Skeletal muscle tissue (tissue), 4 donors: Measurements from ENCODE around the gene TNFAIP8L3. TPM values are rescaled to one million over a fixed set of nuclear protein-coding genes. Genes with fewer than 3 reads are reported as not detected.
"Not testable (repeated sequence)": the region's sequence is repeated elsewhere in the genome, so short reads cannot be mapped to it uniquely, and the experiment has no call there.

Experiments
- H3K27ac ChIP-seq: one replicate; pipeline ENCODE4 v1.7.0; 2013; ENCODE audit warnings: mild to moderate bottlenecking, low read depth, low read length, inconsistent platforms
- H3K27me3 ChIP-seq, 3 donors: one replicate each; pipeline ENCODE4 v1.7.0; 2013; ENCODE audit warnings: low read length in 3 of 3; ENCODE audit not compliant: control insufficient read depth in 3 of 3, insufficient read depth in 3 of 3
- H3K36me3 ChIP-seq, 3 donors: one replicate each; pipeline ENCODE4 v1.7.0; 2013; ENCODE audit warnings: low read length in 3 of 3; ENCODE audit not compliant: control insufficient read depth in 3 of 3, insufficient read depth in 3 of 3
- H3K4me1 ChIP-seq, 3 donors: one replicate each; pipeline ENCODE4 v1.7.0; 2013; ENCODE audit warnings: low read length in 3 of 3, mild to moderate bottlenecking in 3 of 3; ENCODE audit not compliant: control insufficient read depth in 3 of 3, insufficient read depth in 3 of 3
- H3K4me3 ChIP-seq, 3 donors: one replicate each; pipeline ENCODE4 v1.7.0; 2013; ENCODE audit warnings: low read length in 3 of 3
- H3K9ac ChIP-seq, 3 donors: one replicate each; pipeline ENCODE4 v1.7.0; 2013; ENCODE audit warnings: low read length in 3 of 3, mild to moderate bottlenecking in 3 of 3, moderate library complexity in 2 of 3, low read depth in 1 of 3
- H3K9me3 ChIP-seq, 3 donors: one replicate each; pipeline ENCODE4 v1.7.0; 2013; ENCODE audit warnings: low read length in 3 of 3; ENCODE audit not compliant: control insufficient read depth in 3 of 3
- total RNA-seq: library from RNA; depleted of rRNA; stranded (reverse); fragments of >200 nt; gene quantifications from one replicate; pipeline ENCODE4 v1.2.3, GENCODE V29; 2014
- donor health status: Osteomylitis.

The TNFAIP8L3 gene
- total RNA-seq, result 2.1 TPM

DNA sequence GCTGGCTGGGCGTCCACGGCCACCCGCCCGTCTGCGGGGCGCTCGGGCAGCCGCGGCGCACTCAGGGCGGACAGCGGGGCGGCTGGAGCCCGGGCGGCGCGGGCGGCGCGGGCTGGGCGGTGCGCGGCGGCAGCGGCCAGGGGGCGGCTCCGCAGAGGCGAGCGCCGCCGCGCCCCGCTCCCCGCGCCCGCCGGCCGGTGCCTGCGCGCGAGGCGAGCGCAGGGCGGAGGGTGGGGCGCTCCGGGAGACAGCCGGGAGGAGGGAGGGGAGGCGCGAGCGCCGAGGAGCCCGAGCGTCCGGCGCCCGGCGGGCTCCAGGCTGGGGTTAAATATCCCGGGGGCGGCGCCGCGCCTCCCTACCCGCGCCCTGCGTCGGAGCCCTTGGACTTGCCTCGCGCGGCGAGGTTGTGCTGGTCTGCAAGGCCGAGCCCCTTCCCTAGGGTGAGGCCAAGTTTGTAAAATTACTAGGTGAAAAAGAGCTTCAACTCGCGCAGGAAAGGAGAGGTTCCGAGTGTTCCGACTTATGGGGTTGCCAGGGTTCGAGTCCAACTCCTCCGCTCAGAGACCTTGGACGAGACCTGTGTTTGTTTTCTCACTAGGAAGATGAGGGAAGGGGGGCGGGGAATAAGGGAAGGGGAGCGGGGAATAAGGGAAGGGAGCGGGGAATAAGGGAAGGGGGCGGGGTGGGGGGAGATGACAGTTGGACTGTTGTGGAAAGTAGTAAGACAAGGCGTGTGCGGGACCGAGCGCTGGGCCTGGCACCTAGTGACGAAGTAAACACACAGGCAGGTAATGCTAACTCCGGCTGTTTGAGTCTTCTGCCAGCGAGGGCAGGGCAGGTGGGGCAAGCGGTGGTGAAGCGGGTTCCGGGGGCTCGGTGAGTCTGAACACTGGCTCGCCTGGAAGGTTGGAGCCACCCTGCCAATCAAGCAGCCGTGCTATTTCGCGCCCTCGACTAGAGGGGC lies at the start of gene TNFAIP8L3:
TNFAIP8L3 (minus strand) TSS at position 301 of the 964 bp plus-strand sequence. CDS start 311 bp downstream, outside the sequence.
- H3K27me3 ChIP-seq, result peaks cover 0 to 30% (median 23%) of the 10 kb centered on the region in 3 donors
- peaks cover 2 to 8% (median 6%) of the 10 kb centered on the region in 3 donors for H3K4me1 ChIP-seq
- H3K36me3 ChIP-seq, result no peaks in the 10 kb centered on the region
- H3K9ac ChIP-seq, result peak within 1 kb of the TSS; percentile 34 to 63 (median 40)
- no peaks in the 10 kb centered on the region for H3K9me3 ChIP-seq
- H3K27ac ChIP-seq, result no peak within 1 kb of the TSS
- H3K4me3 ChIP-seq, result peak within 1 kb of the TSS; percentile 58 to 71 (median 70)

DNA sequence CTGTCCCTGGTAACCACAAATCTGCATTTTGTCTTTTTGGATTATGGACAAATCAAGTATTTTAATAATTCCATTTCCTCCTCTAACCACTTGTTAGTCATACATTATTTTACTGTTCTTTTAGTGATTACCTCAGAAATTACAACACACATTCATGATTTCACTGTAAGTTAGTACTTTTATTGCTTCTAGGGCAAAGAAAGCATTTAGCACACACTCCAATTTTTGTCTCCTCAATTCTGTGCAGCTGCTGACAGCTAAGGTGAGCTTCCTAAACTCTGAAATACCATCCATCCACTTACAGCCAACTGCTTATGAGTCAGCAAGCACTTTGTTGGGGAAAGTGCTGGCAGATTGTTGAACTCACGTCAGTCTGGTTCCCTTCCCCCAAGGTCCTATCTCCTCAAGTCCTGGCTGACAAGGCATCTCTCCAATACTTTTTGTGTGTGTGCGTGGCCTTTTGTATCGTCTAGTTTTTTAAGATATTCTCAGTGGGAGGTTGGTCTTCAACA lies 49.4 kb upstream of the TNFAIP8L3 start:
- Histone ChIP-seq H3K27me3 (no peaks in the 10 kb centered on the region), H3K4me1 (no peaks in the 10 kb centered on the region), H3K27ac (no peak overlapping the region), H3K9me3 (peaks cover 0 to 2% (median 0%) of the 10 kb centered on the region in 3 donors), H3K4me3 (no peak overlapping the region), H3K9ac (no peak overlapping the region), H3K36me3 (no peaks in the 10 kb centered on the region)

DNA sequence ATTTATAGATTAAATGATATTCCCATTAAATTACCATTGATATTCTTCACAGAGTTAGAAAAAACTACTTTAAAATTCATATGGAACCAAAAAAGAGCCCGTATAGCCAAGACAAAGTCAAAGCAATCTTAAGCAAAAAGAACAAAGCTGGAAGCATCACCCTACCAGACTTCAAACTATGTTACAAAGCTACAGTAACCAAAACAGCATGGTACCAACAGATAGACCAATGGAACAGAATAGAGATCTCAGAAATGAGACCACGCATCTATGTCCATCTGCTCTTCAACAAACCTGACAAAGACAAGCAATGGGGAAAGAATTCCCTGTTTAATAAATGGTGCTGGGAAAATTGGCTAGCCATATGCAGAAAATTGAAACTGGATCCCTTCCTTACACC lies 45.6 kb upstream of the TNFAIP8L3 start:
- H3K4me1 ChIP-seq, H3K4me3 ChIP-seq, H3K9ac ChIP-seq, H3K36me3 ChIP-seq, H3K27ac ChIP-seq, H3K9me3 ChIP-seq, H3K27me3 ChIP-seq: not testable (repeated sequence)

DNA sequence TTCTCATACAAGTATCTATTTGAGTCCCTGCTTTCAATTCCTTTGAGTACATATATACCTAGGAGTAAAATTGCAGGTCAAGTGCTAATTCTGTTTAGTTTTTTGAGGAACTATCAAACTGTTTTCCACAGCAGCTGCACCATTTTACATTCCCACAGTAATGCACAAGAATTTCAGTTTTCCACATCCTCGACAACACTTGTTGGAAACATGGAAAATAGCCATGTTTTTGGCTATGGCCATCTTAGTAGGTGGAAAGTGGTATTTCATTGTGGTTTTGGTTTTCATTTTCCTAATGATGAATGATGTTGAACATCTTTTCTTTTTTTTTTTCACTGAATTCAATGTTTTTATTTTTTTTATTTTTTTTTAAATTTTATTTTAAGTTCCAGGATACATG lies 44.4 kb upstream of the TNFAIP8L3 start:
- no peaks in the 10 kb centered on the region for H3K4me1 ChIP-seq
- H3K36me3 ChIP-seq, result no peaks in the 10 kb centered on the region
- H3K4me3 ChIP-seq, result no peak overlapping the region
- no peak overlapping the region for H3K9ac ChIP-seq
- H3K27me3 ChIP-seq, result no peaks in the 10 kb centered on the region
- H3K27ac ChIP-seq, result no peak overlapping the region
- peaks cover 0 to 2% (median 0%) of the 10 kb centered on the region in 3 donors for H3K9me3 ChIP-seq

DNA sequence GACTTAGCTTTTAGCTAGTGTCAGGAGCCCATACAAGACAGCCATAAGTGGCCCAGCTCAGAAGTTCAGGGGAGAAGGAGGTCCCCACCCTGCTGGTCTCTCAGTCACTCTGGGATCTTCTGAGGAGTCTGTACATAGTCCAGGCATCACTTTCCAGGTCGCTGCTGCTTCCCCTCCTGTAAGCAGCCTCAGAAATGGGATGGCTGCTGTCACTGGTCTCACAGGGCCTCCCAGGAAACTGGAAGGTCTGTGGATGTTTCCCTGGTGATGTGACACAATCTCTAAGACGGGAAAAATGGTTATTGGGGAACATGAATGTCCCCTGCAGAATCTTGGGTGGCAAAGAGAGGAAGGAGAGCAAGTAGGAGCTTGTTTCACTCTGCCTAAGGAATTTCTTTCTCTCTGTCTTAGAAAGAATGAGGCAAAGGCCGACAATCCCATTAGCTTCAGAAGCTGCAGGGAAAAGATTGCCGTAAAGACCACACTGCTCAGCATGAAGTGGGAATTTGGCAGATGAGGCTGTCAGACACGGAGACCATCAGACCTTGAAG lies 43.2 kb upstream of the TNFAIP8L3 start:
- Histone ChIP-seq H3K27me3 (no peaks in the 10 kb centered on the region), H3K9me3 (peaks cover 0 to 2% (median 0%) of the 10 kb centered on the region in 3 donors), H3K36me3 (no peaks in the 10 kb centered on the region), H3K4me3 (no peak overlapping the region), H3K9ac (no peak overlapping the region), H3K27ac (no peak overlapping the region), H3K4me1 (no peaks in the 10 kb centered on the region)

DNA sequence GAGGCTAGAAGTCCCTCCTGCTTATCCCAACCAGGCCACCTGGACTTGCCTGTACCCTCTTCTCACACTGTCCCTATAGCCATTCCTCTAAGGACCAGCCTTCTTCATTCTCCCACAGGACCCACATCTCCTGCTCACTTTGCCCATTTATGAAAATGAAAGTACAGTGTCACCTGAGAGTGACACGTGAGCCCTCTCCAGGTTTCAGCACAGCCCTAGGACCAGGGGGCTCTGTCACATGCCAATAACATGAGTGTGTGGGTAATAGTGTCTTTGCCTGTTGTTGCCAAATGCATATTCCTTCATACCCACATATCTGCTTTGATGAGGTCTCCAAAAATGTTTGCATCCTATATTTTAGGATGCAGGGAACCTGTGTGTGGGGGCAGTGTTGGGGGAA lies 42.3 kb upstream of the TNFAIP8L3 start:
- no peaks in the 10 kb centered on the region for H3K27me3 ChIP-seq
- no peak overlapping the region for H3K9ac ChIP-seq
- peaks cover 0 to 3% (median 0%) of the 10 kb centered on the region in 3 donors for H3K4me1 ChIP-seq
- H3K36me3 ChIP-seq, result no peaks in the 10 kb centered on the region
- H3K4me3 ChIP-seq, result no peak overlapping the region
- H3K27ac ChIP-seq, result no peak overlapping the region
- peaks cover 0 to 2% (median 0%) of the 10 kb centered on the region in 3 donors for H3K9me3 ChIP-seq

DNA sequence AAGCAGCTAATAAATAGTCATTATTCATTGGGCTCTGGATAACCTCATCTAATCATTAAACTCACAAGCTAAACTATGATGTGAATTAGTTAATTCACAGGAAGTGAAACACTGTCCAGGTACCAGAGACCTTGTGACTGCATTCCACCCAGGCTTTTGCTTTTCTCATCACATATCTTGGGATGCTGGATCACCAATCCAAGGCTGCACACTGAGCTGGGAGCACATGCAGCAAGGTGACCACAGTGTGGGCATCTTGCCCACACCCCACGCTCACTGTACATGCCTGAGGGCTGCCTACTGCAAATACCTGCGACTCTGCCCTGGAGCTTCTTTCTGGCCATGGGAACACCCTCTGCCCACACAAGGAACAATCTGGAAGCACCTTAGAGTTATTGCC lies 40.6 kb upstream of the TNFAIP8L3 start:
- no peak overlapping the region for H3K9ac ChIP-seq
- H3K27ac ChIP-seq, result no peak overlapping the region
- H3K9me3 ChIP-seq, result no peaks in the 10 kb centered on the region

DNA sequence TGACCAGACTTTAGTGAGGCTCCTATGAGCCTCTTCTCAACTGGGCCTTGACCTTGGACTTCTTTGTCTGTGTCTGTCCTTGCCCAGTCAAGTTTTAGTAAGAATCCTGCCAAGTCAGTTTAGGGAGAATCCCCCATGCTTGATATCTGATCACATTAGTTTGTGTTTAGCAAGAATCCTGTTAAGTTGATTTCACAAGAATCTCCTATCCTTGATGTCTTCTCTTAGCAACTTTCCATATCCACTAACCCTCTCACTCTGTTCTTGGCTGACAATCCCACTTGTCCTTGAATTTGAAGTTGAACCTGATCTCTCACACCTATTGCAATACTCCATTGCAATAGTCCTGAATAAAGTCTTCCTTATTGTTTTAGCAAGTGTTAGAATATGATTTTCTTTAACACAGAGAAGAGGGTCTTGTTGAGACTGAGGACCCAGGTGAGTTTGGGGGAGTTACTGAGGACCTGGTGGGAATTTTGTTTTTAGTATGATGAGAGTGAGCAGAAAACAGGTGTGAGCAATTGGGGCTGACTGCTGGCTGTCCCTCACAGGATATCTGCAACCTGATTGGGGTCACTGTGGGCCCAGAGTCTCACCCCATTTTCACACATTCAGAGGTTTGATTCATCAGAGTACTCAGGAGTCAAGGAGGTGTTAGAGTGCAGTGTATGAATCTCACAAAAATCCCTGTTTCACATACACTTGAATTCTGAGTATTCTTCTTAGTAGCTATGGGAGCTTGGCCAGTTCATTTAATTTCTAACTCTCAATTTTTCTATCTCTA lies 39.9 kb upstream of the TNFAIP8L3 start:
- Histone ChIP-seq H3K4me3 (no peak overlapping the region), H3K27me3 (no peaks in the 10 kb centered on the region), H3K4me1 (peaks cover 0 to 3% (median 0%) of the 10 kb centered on the region in 3 donors), H3K27ac (no peak overlapping the region), H3K9ac (no peak overlapping the region), H3K36me3 (no peaks in the 10 kb centered on the region), H3K9me3 (no peaks in the 10 kb centered on the region)

More for the DNA sequence above, 40.6 kb upstream of the TNFAIP8L3 start:
- Histone ChIP-seq H3K36me3 (no peaks in the 10 kb centered on the region), H3K4me1 (peaks cover 0 to 3% (median 0%) of the 10 kb centered on the region in 3 donors), H3K4me3 (no peak overlapping the region), H3K27me3 (no peaks in the 10 kb centered on the region)

DNA sequence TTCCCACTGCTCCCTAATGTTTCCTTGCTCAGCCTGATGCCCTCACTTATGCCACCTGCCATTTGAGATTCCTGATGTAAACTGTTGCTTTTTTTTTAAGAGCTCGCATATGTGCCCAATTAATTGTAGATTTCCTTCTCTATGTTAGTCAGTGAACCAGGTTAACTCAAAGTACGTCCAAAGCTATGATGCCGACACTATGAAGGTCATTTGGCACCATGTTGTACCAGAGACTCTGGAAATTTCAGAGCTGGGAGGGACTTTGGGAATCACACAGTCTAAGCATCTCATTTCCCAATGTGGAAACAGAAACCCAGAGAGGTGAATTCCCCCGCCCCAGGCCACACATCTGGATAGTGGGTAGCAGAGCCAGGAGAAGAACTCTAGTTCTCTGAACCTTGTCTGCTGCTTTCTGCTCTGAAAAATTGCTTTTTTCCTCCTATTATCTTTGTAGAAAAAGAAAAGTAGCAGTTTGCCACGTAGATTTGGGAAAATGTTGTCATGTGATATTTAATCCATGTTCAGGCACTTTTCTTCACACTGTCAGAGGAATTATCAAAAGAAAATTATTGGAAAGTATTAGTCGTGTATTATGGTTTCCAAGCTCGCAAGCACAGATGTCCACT lies 38.5 kb upstream of the TNFAIP8L3 start:
- H3K4me1 ChIP-seq, result peaks cover 0 to 3% (median 0%) of the 10 kb centered on the region in 3 donors
- no peak overlapping the region for H3K9ac ChIP-seq
- no peaks in the 10 kb centered on the region for H3K9me3 ChIP-seq
- H3K27ac ChIP-seq, result no peak overlapping the region
- H3K27me3 ChIP-seq, result no peaks in the 10 kb centered on the region
- H3K36me3 ChIP-seq, result no peaks in the 10 kb centered on the region
- H3K4me3 ChIP-seq, result no peak overlapping the region
